ENCODE data around the gene TECRL.

Gene TECRL

DNA sequence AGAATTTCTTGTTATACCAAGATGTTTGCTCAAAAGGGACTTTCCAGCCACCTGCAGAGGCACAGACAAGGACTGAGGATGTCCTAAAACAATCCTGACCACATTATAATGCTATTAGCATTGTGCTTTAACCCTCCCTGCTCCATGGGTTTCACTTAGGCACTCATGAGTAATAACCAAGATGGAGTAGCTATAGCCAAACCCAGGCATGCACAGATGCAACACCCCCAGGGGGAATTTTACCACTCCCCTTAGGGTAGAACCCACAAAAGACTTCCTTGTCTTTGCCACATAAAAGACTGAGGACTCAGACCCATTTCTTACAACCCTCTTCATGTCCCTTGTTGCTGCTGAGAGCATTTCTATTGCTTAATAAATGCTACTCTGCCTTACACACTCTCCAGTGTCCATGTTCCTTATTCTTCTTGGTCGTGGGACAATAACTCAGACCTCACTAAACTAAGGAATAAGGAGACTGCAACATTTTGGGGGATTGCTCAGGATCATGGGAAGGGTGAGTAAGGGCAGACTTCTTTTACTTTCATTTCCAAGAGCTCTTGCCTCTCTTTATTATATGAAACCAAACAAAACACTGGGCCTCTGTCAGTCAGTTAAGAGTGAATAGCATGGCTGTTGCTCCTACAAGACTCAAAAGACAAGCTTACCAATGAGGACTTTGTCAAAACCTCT is 103.5 kb downstream of the TECRL start:
- no peak for DNase-seq (ENCODE audit: low read depth in 2 of 2)
- H3K4me3 ChIP-seq (replicated peaks in 1 of 2; ENCODE audit: low read depth in 2 of 2, low read length in 2 of 2) = no peak overlapping the region
- TF ChIP-seq CTCF (IDR thresholded peaks at IDR 0.05; ENCODE audit: low read depth, low read length) = no peak

GRCh38 chr4:64272432-64272831 is 136.8 kb downstream of the TECRL start:
- no peak overlapping the region for H3K4me3 ChIP-seq (replicated peaks in 1 of 2; ENCODE audit: low read depth in 2 of 2, low read length in 2 of 2)
- DNase-seq (ENCODE audit: low read depth in 2 of 2) = no peak
- TF ChIP-seq CTCF (IDR thresholded peaks at IDR 0.05; ENCODE audit: low read depth, low read length) = no peak

DNA sequence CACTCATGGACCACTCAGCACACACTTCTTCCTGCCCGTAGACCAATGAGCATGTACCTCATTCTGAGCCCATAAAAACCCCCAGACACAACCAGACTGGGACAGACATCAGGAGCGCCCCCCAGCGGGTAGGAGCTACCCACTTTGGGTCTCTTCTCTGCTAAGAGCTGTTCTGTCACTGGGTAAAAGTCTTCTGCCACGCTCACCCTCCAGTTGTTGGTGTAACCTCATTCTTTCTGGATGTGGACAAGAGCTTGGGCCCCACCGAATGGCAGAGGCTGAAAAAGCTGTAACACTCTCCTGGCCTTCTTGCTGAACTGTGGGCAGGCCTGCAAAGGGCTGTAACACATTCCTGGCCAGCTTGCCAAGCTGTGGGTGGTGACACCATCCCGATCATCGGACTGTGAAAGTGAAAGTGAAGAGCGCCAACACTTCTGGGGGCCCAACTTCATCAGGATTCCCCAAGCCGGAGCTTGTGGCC is 137.6 kb downstream of the TECRL start:
- H3K4me3 ChIP-seq (replicated peaks in 1 of 2; ENCODE audit: low read depth in 2 of 2, low read length in 2 of 2) = no peak overlapping the region
- peak in 1 of 2 donors; percentile 29 for DNase-seq (ENCODE audit: low read depth in 2 of 2)
- TF ChIP-seq CTCF (IDR thresholded peaks at IDR 0.05; ENCODE audit: low read depth, low read length) = no peak

GRCh38 chr4:64266669-64267068 is 142.6 kb downstream of the TECRL start:
- TF ChIP-seq CTCF (IDR thresholded peaks at IDR 0.05; ENCODE audit: low read depth, low read length) = no peak
- no peak overlapping the region for H3K4me3 ChIP-seq (replicated peaks in 1 of 2; ENCODE audit: low read depth in 2 of 2, low read length in 2 of 2)
- DNase-seq (ENCODE audit: low read depth in 2 of 2) = no peak

DNA sequence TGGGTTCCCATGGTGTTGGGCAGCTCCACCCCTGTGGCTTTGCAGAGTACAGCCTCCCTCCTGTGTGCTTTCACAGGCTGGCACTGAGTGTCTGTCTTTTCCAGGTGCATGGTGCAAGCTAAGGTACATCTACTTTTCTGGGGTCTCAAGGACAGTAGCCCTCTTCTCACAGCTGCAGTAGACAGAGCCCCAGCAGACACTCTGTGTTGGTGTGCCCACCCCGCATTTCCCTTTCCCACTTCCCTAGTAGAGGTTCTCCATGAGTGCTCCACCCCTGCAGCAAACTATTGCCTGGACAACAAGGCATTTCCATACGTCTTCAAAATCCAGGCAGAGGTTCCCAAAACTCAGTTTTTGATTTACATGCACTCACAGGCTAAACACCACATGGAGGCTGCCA is 143.0 kb downstream of the TECRL start:
- no peak for TF ChIP-seq CTCF (IDR thresholded peaks at IDR 0.05; ENCODE audit: low read depth, low read length)
- DNase-seq (ENCODE audit: low read depth in 2 of 2) = no peak
- H3K4me3 ChIP-seq (replicated peaks in 1 of 2; ENCODE audit: low read depth in 2 of 2, low read length in 2 of 2) = no peak overlapping the region

DNA sequence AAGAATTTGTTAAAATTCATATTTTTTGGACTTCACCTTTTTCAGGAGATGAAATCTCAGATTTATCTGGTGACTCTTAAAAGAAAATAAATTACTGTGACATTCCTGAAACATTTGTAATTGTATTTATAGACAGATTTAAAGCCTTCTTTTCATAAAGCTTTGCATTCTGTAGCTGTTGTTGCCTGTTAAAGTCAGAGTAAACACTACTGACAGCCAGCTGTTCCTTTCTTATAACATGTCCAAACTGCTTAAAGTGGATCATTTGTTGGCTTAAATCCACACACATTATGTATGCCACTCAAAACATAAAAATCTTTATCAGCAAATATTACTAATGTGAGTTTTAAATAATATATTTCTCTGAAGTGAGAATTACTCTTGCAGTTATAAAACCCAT is 157.5 kb downstream of the TECRL start:
- H3K4me3 ChIP-seq (replicated peaks in 1 of 2; ENCODE audit: low read depth in 2 of 2, low read length in 2 of 2) = no peak overlapping the region
- no peak for TF ChIP-seq CTCF (IDR thresholded peaks at IDR 0.05; ENCODE audit: low read depth, low read length)
- DNase-seq (ENCODE audit: low read depth in 2 of 2) = no peak

DNA sequence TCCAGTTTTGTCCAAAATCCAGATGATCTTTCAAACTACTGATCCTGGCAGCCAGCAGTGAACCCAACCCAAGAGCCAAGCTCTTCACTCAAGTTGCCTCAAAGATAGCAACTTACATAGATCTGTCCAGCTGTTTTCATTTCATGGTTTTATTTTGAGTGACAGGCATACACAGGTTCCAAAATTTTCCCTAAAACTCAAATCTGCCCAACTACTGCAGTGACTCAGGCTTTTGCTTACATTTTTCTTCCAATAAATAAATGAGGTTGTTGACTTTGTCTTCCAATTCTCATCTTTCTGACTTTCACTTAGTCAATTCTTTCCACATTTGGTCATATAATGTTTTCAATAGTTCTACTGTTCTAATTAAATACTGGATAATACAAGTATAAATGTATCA is 158.8 kb downstream of the TECRL start:
- DNase-seq (ENCODE audit: low read depth in 2 of 2) = no peak
- TF ChIP-seq CTCF (IDR thresholded peaks at IDR 0.05; ENCODE audit: low read depth, low read length) = no peak
- H3K4me3 ChIP-seq (replicated peaks in 1 of 2; ENCODE audit: low read depth in 2 of 2, low read length in 2 of 2) = no peak overlapping the region
